Activated CD8-positive, alpha-beta memory T cell treated with anti-CD3 and anti-CD28 coated beads for 48 hours (primary cell): ENCODE data around the gene NNMT.

Experiments used
- DNase-seq, 3 experiments: peaks; one replicate each; pipeline ENCODE4 v3.0.0-alpha.2; 2020; ENCODE audit warnings: low read depth in 2 of 3, low spot score in 2 of 3

The NNMT gene

GRCh38 chr11:114282488-114282887 lies 13.7 kb upstream of the NNMT start:
- DNase-seq: no peak

DNA sequence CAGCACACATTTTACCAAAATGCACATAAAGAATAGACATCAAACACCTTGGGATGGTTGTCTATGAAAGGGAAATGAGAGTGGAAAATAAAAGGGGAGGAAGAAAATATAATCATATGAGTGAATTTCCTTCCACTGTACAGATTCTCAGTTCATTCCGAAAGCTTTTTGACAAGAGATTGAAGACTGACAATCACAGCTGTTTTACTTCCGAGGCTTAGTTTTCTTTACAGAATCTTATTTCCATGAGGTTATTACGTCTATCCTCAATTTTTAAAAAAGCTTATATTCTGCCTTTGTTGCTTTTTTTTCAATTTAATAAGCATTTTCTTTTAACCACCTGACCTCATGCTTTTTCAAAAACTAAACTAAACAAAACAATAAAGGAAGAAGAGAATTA lies 12.8 kb upstream of the NNMT start:
- DNase-seq: no peak

- DNase-seq: no peak
These were observed 12.2 kb upstream of the NNMT start for GRCh38 chr11:114284021-114284420.

- no peak for DNase-seq
These were observed 11.3 kb upstream of the NNMT start for GRCh38 chr11:114284914-114285313.

DNA sequence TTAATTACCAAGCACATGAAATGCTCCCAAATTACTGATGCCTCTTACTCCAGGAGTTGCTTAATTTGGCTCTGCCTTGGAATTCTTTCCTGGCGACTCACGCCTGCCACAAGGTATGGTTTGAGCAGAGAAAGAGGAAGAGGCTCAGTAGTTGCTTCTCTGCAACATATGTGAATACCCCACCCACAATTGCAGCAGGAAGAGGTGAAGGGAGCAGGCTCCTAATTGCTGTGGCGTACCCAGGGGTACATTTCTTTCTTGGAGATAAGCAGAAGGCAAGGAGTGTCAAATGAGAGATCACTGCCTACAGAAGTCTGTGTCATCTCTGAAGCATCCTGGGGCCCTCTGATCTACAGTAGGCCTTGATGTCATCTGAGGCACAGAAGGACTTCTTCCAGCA lies 10.6 kb upstream of the NNMT start:
- DNase-seq: no peak

- no peak for DNase-seq
These were observed 10.0 kb upstream of the NNMT start for GRCh38 chr11:114286229-114286628.

DNA sequence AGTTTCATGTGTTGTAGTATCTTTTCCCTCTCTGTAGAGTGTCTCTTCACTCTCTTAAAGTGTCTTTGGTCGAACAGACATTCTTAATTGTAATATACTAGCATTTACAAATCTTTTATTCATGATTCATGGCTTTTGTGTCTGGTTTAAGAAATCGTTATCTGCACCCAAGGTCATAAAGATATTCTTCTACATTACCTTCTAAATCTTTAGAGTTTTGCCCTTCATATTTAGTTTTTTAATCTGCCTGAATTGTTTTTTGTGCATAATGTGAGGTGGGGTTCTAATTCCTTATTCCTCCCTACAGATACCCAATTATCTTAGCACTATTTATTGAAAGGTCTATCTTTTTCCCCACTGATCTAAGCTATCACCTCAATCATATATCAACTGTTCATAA lies 9.0 kb upstream of the NNMT start:
- no peak for DNase-seq

GRCh38 chr11:114288136-114288535 lies 8.1 kb upstream of the NNMT start:
- no peak for DNase-seq

DNA sequence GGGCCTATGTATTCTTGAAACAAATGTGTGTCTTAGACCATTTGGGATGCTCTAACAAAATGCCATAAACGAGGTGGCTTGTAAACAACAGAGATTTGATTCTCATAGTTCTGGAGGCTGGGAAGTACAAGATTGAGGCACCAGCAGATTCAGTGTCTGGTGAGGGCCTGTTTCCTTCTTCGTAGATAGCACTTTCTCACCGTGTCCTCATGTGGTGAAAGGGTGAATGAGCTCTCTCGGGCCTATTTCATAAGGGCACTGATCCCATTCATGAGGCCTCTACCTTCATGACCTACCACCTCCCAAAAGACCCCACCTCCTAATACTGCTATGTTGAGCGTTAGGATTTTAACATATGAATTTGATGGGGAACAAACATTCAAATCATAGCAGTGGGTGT lies 6.4 kb upstream of the NNMT start:
- DNase-seq: no peak

GRCh38 chr11:114290503-114291235 lies 5.5 kb upstream of the NNMT start:
- DNase-seq: no peak

- no peak for DNase-seq
These were observed 4.8 kb upstream of the NNMT start for GRCh38 chr11:114291381-114291780.

- DNase-seq: no peak
These were observed 4.1 kb upstream of the NNMT start for GRCh38 chr11:114291842-114292680.

- DNase-seq: no peak
These were observed 2.9 kb upstream of the NNMT start for GRCh38 chr11:114293201-114293711.

DNA sequence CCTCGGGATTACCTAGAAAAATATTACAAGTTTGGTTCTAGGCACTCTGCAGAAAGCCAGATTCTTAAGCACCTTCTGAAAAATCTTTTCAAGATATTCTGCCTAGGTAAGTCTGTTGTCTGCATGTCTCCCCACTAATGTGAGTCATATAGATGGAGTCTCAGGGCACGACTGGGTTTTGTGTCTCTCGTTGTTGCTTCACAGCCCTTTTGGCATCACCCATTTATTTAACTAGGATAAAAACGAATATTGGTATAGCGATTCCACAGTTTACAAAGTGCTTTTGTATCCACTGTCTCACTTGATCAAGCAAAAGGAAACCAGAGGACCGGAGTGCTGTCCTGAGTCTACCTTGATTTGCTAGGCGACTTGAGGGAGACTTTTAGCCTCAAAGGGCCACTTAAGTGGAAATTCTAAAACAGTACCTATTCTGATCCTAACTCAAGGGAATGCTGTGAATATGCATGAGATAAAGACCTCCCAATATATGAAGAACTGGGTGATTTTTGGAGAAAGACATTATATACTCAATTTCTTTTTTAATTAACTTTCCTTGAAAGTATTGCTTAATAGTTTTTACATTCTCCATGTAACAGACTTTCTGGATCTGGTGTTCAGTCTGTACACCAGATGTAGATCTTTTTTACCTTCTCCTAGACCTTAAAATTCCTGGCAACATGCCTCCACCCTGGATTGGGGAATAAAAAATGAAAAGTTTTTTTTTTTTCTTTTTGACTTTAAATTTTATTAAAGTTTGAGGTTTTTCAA lies 590 bp downstream of the NNMT start:
- no peak for DNase-seq

- no peak for DNase-seq
These were observed 1.9 kb downstream of the NNMT start for GRCh38 chr11:114297806-114298709.

- DNase-seq: no peak
These were observed 2.5 kb downstream of the NNMT start for GRCh38 chr11:114298710-114299109.

- no peak for DNase-seq
These were observed 4.9 kb downstream of the NNMT start for GRCh38 chr11:114301088-114301487.

GRCh38 chr11:114301927-114302326 lies 5.7 kb downstream of the NNMT start:
- DNase-seq: no peak

DNA sequence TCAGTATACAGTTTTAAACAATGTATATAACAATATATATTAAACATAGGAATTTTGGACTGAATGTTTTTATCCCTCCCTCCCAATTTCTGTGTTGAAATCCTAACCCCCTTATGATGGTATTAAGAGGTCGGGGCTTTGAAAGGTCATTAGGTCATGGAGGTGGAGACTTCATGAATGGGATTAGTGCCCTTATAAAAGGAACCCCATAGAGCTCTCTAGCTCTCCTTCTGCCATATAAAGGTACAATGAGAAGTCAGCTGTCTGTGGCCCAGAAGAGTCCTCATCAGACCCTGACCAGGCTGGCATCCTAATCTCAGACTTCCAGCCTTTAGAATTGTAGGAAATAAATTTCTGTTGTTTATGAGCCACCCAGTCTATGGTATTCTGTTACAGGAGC lies 6.5 kb downstream of the NNMT start:
- no peak for DNase-seq

DNA sequence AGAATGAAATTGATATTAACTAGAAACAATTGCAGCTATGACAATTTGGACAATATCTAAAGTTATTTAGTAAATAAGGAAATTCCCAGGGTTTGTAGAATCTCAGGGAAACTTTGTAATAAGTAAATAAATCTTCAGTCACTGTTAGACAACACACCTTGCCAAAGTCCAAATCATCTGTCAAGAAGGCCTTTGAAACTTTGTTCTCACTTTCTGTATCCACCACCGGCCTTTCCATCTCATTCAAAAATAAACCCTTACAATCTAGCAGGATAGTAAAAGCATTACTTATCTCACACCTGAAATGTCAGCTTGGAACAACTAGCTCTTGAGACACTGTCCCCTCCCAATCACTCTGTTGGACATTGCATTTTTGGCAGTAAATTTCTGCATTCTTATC lies 7.9 kb downstream of the NNMT start:
- DNase-seq: no peak

- no peak for DNase-seq
These were observed 8.8 kb downstream of the NNMT start for GRCh38 chr11:114304969-114305368.
